HG03159 (cell line): Measurements from ENCODE around the gene WDR37.

ENCODE experiments used
- ATAC-seq: cut with Tn5 transposase; IDR thresholded peaks from one replicate; pipeline ENCODE4 v1.9.1; 2021; ENCODE audit warnings: mild to moderate bottlenecking, moderate library complexity; ENCODE audit not compliant: unreplicated experiment

The WDR37 gene

GRCh38 chr10:1180836-1181235 is 124.7 kb downstream of the WDR37 start:
- ATAC-seq, result no peak
